GM18526 (cell line): ENCODE measurements around the gene SMAD2.

ENCODE experiments used
- POLR2A ChIP-seq: IDR thresholded peaks from 3 replicates; pipeline ENCODE4 v1.6.1; 2011; ENCODE audit not compliant: insufficient read length; ENCODE audit errors: extremely low read depth

The SMAD2 gene

GRCh38 chr18:47772374-47773248 is 157.8 kb downstream of the SMAD2 start:
- TF ChIP-seq POLR2A: no peak

GRCh38 chr18:47771922-47772321 is 158.5 kb downstream of the SMAD2 start:
- TF ChIP-seq POLR2A: no peak

- TF ChIP-seq POLR2A: no peak
Measured at GRCh38 chr18:47767699-47768098, 162.8 kb downstream of the SMAD2 start.
